Middle frontal gyrus (tissue), 1 donor: ENCODE measurements around the gene MAD1L1.

ENCODE experiments used
- DNase-seq: peaks from one replicate; pipeline ENCODE4 v3.0.0-alpha.2; 2015; ENCODE audit warnings: low spot score; ENCODE audit errors: extremely low spot score

The MAD1L1 gene

DNA sequence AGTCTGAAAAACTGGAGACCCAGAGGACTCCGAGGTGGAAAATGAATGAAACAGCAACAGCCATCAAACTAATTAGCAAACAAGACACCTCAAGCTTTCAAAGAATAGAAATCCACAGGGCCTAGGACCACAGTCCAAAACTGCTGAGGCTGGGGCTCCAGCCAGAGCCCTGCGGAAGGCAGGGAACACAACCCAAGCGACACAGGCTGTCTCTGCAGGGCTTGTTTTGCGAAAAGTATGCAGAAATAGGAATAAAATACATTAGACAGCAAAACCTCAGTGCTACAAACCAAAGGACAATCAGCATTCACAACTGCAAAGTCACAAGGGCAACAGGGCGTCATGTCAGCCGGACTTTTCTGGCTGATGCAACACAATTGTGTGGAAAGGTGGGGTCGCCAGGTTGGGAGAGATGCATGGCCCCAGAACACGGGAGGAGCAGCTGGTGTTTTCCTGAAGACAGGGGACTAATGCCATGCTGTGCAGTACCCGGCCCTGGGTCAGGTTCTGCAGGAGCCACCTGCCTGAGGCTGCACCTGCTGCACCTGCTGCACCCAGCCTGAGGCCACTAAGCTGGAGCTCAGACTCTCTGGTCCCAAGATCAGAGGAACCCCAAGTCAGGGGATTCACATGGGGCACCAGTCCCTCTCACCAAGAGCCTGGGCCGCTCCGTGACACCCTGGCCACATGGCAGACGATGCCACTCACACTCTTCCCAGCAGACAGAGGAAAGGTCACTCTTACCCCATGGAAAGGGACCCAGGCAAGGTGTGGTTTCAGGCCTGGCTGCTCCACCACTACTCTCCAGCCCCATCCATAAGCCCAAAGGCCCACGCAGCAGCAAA lies 74.2 kb downstream of the MAD1L1 start:
- no peak for DNase-seq

DNA sequence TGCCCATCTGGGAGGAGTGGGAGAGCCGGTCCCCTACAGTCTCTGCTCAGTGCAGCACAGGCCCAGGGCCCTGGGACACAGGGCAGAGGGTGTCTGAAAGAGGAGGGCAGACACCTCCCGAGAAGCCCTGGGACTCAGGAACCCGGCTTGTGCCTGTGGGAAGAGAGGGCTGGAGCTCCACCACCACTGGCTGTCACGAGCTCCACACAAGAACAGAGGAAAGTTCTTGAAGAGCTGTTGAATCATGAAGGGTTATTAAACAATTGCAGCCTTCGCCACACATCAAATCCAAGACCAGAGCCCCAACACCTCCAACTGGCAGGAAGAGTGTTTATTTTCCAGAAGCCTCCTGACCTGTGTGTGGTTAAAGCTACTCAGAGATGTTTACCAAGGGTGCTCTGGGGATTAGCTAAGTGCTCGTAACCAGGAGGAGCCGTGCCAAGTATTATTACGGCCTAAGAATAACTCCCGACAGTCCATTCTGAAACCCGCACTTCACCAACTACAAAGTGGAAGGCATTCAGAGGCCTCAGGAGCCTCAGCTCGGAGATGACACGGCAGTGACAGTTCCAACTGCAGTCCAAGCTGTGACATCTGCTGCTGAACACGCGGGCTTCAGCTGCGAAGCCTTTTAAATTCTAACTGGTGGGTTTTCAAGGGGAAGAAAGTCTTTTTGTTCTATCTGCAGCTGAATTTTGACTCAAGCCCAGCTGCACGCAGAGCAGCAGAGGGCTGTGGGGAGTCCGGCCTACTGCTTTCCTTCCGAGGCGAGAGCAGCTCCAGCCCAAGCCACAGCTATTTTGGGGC lies 75.1 kb downstream of the MAD1L1 start:
- peak; percentile 50 for DNase-seq

DNA sequence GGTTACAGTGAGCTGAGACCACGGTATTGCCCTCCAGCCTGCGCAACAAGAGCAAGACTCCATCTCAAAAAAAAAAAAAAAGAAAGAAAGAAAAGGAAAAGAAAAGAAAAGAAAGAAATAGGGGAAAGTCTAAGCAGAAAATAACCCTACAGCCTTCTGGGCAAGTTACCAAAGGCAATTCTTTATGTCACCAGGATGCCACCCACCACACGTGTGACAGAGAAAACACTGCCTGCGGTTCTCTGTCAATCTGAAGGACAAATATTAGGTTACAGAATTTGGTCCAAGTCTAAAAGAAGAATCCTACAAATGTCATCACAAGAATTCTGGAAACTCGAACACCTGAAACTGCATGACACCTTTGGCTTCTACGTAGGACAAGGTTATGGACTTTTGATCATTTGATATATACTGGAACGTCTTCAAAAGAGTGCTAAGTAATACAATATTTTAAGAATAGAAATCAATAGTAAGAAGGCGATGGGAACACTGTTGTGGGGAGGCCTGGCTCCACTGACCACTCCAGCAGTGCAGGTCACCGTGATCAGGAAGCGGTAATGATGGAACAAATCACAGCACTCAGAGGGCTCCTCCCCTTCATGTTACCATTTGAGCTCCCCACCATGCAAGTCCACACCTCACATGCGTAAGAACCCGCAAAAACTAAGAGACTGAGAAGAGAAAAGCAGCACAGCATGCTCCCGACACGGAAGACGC lies 75.8 kb downstream of the MAD1L1 start:
- no peak for DNase-seq

DNA sequence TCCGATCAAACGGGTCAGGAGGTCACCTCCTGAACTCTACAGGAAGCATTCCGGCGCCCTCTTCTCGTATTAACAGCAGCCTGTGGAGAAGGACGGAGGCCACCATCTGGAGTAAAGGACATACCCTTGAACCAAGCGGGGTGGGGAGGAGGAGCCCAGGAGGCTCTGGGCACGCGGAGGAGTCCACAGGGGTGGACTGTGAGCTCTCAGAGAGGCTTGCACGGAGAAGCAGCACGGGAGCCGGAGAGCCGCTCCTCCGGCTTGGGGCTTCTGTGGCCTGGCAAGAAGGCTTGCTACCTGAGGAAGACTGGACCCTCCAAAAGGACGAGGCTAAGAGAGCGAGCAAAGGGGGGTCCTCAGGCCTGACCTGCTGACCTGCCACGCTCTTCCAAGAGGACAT lies 77.9 kb downstream of the MAD1L1 start:
- DNase-seq, result no peak

DNA sequence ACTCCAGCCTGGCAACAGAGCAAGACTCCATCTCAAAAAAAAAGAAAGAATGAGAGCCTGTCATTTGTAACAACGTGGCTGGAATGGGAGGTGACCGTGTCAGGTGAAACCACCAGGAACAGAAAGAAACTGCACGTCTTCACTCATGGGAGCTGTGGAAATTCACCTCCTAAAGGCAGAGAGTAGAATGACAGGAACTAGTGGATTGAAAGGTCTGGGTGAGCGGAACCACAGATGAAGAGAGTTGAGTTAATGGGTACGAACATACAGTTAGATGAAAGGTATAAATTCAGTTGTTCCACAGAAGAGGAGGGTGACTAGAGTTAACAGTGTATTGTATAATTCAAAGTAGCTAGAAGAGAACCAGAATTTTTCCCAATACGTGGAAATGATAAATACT lies 78.6 kb downstream of the MAD1L1 start:
- no peak for DNase-seq

DNA sequence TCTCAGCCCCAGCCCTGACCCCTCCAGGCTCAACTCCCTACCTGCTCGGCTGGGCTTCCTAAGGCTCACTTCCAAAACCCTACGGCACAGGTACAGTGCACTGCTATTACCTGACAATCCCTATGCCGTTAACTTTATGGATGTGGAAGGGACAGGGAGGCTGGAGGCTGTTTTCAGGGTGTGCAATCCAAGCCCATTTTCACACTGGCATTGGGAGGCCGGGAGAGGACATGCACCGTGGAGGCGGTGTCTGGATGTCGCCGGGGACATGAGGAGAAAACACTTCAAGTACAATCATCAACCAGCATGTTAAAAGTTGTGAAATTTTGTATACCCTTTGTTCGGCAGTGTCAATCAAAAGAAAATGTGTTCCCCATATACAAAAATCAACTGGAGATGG lies 80.1 kb downstream of the MAD1L1 start:
- DNase-seq, result no peak

DNA sequence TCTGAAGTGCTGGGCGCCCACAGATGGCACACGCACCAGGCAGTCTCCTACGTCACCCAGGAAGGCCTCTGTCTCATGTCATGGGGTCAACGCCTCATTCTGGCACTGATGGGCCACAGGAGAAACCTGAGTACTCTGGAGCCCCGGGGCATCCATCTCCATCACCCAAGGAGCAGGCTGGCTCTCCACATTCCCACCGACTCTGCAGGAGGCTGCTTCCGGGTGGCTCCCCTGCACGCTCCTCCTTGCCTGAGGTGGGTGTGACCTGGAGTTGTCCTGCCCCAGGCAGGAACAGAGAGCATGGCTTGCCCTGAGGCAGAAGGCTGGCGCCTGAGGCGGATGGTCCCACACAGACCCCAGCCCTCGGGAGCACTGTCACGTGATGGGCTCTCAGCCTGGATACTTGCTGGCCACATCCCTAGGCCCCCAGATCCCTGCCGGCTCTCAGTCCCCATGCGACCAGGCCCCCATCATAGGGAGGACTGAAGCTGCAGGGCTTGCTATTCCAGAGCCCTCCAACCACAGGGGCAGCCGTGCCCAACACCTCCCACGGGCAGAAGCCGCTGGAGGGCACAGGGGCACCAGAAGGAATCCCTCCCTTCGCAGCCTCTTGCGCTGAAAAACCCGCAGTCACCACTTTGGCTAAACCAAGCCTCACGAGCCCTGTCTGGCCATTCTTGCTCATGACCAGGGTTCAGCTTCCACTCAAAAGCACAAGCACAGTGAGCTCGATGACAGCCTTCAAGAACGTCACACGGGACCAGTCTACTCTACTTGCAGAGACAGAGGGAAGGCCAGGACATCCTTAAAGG lies 80.7 kb downstream of the MAD1L1 start:
- DNase-seq, result no peak

DNA sequence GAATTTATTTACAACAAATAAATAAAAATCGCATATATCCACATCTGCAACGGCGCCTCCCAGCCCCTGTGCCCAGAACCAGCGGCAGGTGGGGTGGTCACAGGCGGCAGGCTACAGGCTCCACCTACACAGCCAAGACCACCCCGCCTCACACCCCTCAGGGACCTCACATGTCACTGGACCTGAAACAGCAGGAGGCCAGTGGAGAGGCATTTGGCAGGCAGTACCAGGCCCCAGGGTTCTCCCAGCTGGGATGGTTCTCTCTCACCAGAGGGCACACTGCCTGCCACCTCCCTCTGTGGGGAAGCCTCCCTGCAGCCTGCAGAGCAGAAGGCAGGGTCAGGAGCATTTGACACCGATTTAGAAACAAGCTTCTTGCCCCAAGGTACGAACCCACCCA lies 81.5 kb downstream of the MAD1L1 start:
- DNase-seq, result no peak

DNA sequence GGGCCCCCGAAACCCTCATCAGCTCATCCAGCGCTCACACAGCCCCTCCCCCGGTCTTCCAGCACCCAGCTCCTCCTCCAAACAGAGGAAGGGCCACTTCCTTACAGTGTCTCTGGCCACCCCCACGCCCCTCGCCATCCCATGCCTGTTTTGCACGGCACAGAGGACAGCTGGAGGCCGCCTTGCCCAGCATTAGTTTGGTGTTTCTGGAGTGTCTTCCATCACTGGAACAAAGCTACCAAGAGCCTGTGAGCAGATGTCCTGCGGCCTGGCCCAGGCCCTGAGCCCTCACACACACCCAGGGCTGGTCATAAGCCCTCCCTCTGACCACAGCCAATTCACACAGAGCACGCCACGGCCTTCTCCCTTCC lies 82.3 kb downstream of the MAD1L1 start:
- no peak for DNase-seq

DNA sequence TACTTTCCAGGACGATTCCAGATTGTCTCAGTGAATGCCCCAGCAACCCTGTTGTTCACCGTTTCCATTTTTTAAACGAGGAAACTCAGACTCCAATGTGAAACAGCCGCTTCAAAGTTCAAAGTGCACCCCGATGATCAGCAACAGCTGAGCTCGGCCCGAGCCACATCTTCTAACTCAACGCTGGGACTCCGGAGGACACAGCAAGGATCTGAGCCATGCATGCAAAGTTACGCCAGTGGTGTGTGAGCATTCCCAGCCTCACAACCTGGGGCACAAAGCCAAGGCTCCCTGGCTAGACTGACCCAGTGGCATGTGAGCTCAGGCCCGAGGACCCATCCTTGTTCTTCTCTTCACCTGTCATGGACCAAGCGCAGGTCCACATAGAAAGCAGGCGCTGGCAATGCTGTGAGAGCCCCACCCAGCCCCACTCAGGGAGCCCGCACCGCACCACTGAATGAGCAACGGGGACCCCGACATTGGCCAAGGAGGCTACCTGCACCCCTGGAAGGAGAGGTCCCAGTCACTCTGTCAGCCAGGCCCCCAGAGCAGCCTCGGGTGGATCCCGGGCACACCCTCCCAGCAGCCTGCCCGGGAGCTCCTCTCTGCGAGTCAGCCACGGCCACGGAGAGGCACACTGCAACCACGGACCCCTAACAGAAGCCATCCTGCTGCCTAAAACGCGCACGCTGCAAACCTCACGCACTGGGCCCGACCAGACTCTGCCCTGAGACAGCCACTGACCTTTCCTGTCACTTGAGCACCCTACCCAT lies 82.9 kb downstream of the MAD1L1 start:
- no peak for DNase-seq

DNA sequence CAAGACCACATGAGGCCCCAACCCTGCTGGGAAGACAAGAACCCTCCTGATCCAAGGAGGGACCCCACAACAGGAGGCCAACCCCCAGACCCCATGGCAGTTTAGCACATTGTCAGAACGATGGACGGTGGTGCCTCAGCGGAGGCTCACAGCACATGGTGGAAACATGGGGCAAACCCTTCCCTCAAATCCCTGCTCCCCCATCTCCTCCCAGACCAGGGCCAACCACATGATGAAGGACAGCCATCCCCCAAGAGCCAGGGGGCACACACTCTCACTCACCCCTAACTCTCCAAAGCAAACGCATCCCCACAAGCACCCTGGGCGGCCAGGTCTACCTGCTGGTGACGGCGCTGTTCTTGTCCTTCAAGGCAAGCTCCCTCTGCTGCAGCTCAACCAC lies 83.9 kb downstream of the MAD1L1 start:
- DNase-seq, result no peak

DNA sequence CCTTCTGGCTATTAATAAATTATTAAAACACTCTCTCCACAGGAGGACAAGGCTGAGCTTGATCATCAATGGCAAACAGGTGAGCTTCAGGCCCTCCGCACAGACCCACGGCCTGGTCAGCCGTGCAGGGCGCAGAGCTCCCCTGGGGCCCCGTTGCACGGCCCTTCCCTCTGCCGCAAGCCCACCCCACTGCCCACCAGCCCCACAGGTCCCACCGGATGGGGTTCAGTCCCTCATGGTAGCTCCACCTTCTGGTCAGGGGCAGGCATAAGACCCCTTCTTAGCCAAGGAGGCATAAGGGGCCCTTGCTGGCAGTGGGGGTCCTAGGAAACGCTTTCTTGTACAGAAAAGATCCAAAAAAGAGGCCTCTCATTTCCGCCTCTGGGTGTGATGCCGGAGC lies 84.6 kb downstream of the MAD1L1 start:
- DNase-seq, result no peak

DNA sequence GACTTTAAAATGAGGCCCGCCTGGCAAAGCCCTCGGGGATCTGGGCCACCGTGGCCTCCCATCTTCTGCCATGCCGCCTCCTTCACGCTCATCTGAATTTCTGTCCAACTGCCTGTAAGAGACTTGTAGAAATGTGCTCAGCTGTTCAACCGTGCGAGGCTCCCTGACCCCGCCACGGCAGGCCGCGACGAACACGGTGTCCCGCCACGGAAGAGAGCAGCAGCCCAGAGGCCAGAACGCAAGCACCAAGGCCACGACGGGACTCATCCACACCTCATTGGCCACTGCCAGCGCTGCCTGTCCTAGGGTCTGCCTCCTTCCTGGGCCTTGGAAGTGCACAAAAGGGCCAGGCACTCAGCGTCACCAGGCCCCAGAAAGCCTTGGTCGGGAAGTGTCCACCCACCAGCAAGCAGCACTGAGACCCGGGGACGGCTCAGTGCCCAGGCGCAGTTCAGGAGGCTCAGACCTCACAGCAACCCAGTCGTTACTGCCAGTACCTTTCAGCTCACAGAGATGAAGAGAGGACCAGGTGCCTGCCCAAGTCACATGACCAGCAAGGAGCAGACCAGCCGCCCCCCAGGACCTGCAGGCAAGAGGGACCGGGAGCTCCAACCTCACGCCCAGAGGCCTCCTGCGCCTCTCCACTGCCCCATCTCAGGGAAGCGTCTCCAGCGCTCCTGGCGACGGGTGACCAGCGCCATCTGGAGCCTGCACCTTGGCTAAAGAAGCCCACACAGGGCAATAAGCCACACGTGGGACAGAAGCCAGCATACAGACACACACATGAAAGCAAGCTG lies 85.9 kb downstream of the MAD1L1 start:
- no peak for DNase-seq

DNA sequence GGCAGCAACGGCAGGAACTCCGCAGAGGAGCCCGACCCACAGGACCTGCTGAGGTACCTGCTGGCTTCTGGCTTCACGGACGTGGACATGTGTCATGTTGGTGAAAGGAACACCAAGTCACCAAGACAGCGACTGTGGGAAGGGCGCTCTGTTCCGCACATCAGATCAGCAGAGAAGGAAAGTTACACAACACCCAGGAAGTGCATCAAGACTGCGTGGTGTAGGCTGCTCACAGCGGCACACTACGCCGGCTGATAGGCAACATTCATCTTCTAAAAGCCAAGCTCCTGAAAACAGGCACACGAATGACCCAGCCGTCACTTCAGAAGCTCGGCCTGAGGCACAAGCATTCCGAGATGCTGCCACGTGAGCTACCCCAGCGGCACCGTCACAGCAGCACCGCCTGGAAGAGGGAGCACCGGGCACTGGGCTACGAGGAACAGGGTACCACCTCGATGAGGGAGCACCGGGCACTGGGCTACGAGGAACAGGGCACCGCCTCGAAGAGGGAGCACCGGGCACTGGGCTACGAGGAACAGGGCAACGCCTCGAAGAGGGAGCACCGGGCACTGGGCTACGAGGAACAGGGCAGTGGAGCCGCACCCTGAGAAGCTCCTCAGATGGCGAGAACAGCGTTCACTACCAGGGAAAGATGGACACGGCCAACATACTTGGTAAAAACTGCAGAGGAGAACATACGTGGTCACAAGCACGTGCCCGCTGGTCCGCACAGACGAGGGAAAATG lies 86.7 kb downstream of the MAD1L1 start:
- DNase-seq, result no peak

DNA sequence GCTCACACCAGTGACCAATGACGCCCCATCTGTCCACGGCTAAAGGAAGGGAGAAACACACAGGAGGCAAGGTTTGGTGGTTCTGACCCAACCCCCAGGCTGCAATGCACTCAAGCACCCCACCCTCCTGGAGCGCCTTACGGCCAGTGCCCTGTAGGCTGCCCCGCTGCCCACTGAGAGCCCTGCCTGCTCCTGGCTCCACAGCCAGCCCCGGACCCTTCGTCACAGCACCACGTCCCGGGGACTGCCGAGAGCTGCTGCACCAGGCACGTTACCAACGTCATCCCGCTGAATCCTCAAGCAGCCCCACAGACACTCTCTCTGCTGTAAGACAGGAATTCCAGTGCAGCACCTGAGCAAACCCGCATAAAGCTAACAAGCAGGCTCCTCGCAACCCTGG lies 87.8 kb downstream of the MAD1L1 start:
- no peak for DNase-seq

DNA sequence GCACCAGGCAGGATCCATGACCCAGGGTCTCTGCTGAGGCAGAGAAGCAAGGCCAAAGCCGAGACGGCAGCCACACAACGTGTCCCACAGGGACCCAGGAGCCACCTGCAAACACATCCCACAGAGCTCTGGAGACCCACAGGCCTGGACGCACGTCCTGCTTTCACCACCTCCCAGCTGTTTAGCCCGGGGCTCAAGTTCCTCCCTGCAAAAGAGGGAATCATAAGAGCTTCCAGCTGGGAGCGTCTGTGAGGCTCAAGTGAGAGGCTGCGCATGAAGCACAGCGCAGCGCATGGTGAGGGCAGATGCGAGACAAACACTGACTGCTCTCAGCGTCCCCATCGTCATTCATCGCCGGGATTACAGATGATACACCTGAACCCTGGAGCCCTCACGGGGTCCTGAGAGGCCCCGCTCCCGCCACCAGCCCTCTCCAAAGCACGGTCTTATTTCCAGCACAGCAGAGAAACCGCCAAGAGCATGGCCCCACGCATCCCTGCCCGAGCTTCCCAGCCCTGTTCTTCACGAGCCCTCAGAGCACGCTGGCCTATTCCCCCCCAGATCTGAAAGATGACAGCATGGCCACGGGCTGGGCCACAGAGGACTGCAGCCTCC lies 88.7 kb downstream of the MAD1L1 start:
- no peak for DNase-seq

DNA sequence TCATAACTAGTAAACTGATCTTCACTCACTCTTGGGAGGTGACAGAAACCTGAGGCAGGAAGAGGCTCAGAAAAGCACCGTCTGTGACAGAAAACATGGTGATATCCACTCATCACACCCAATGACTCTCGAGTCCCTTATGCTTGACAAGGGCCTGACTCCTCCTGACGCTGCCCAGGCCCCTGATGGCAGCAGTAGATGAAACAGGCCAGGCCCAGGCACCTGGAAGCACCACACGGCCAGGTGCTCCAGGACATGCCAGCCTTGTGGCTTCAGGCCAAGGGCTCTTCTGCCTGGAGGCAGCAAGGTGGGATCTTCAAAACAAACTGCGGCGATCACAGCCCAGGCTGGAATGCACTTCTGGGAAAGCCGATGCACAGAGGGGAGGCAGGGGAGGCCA lies 89.3 kb downstream of the MAD1L1 start:
- DNase-seq, result no peak

DNA sequence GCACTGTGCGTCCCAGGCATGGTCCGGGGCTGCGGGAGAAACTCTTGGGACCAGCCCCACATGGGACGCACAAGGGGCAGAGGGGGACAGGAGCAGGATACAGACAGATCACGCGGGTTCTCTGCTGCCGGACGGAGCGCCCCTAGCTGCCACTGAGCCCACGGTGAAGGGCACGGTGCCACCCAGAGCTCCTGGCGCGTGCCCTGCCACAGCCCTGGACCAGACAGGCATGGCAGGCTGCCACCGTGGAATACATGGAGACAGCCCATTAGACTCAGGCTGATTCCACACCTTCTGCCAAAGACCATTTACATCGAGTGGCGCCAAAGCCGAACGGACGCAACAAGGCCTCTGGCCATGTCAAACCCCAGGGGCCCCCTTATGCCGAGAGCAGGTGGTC lies 90.4 kb downstream of the MAD1L1 start:
- DNase-seq, result no peak

DNA sequence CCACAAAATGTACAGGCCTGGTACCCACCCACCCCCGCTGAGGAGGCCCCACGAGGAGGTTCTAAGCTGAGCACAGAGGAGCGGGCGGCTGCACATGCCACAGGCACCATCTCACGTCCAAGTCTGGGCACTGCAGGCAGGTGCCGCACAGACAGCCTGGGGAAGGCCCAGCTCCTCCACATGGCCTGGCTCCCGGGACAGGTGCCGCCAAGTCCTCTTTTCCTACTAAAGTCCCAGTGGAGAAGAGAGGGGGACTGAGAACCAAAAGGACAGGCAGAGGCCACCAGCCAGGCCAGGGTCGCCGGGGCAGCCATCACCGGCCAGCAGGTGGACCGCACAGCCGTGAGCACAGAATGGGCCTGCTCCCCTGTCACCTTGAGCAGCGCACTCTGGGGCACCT lies 91.1 kb downstream of the MAD1L1 start:
- no peak for DNase-seq
